ENCODE results near the gene CCN6.
"Not testable (repeated sequence)": the region's sequence is repeated elsewhere in the genome, so short reads cannot be mapped to it uniquely, and the experiment has no call there.

Gene CCN6

GRCh38 chr6:112030206-112030960, 23.5 kb upstream of the CCN6 start:
- no peak for DNase-seq

- no peak for DNase-seq
Measured at GRCh38 chr6:112030961-112031660, 22.8 kb upstream of the CCN6 start.

- DNase-seq = no peak
Measured at GRCh38 chr6:112031960-112032359, 21.9 kb upstream of the CCN6 start.

GRCh38 chr6:112032728-112033127, 21.2 kb upstream of the CCN6 start:
- no peak for DNase-seq

- no peak for DNase-seq
Measured at GRCh38 chr6:112033791-112034615, 19.9 kb upstream of the CCN6 start.

GRCh38 chr6:112034616-112034995, 19.3 kb upstream of the CCN6 start:
- DNase-seq = no peak

DNA sequence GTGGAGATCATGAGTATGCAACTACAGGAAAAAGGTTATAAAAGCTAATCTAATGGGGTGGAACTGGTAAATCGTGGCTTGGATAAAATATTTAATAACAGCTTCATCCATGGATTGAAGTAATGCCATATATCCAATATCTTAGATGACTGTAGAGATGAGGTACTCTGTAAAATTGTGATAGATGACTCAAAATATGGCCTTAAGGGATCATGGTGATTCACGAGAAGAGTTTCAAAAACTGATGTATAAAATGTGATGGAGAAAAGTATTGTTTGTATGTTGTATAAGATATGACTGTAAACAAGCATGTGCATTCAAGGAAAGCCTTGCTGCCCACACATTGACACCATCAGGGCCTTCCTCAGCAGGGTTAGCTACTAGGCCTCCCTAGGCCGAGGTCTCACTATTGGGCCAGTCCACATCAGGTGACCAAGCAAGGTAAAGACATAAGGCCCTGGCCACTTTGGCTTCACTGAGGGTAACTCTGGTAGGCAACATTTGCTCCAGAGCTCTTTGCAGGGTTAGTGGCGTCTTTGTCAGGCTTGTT, 17.7 kb upstream of the CCN6 start:
- no peak for DNase-seq

- DNase-seq = no peak
Measured at GRCh38 chr6:112037783-112038216, 16.1 kb upstream of the CCN6 start.

GRCh38 chr6:112038268-112038667, 15.6 kb upstream of the CCN6 start:
- no peak for DNase-seq

- DNase-seq = no peak
Measured at GRCh38 chr6:112038756-112039430, 15.0 kb upstream of the CCN6 start.

- no peak for DNase-seq
Measured at GRCh38 chr6:112039431-112039770, 14.5 kb upstream of the CCN6 start.

GRCh38 chr6:112040956-112041355, 12.9 kb upstream of the CCN6 start:
- no peak for DNase-seq

DNA sequence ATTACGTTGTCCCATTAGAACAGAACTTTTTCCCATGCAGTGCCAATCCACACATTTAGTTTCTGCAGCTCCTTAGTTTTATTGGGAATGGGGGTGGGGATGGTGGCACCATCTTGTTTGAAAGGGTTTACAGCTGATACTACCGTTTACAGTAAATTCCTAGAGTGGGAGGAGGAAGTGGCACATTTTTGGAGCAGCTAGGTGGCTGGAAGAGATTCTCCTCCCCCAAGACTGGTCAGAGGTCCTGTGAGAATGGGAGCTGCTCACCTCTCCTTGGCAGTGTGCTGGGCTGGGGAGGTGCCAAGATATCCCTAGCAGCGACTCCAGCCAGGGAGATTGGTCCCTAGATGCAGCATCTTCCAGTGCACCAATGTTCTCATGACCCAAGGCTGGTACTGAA, 12.4 kb upstream of the CCN6 start:
- no peak for DNase-seq

DNA sequence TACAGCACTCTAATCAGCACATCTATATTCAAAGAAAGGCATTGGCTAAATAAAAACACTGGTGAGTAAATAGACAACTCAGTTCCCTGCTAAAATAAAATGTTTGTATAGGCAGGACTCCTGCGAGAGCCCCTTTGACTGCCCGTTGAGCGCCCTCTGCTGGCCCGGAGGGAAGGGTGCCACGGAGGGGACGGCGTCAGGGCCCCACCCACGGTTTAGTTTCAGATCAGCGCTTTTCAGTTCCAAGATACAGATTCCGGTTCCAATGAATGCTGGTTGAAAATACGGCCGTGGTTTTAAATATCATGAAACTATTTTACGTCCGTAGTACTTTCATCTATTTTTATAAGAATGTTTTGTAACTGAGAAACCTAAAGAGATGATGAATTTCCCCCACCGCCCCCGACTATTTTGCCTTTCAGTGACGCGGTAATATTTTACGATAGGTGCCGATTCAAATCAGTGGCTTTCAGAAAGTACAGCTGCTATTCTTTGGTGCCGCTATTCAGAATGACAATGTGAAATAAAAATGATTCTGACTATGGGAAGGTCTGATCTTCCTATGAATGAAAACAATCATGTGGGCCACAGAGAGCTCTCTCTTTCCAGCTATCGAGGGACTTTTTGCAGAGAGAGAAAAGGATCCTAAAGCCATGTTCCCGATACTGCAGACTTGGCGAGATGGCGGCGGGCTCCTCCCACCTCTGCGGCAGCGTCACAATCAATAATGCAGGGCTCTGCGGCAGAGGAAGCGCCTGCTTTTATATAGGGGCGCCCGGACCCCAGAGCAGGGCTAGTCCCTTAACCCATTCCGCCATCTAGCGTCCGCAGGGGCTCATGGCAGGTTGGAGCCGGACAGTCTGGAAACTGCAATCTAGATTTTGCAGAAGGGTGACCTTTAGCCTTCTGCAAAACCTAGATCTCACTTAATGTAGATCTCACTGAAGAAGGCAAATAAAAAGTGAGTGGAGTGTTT, 10.6 kb upstream of the CCN6 start:
- DNase-seq = peak; percentile 88

DNA sequence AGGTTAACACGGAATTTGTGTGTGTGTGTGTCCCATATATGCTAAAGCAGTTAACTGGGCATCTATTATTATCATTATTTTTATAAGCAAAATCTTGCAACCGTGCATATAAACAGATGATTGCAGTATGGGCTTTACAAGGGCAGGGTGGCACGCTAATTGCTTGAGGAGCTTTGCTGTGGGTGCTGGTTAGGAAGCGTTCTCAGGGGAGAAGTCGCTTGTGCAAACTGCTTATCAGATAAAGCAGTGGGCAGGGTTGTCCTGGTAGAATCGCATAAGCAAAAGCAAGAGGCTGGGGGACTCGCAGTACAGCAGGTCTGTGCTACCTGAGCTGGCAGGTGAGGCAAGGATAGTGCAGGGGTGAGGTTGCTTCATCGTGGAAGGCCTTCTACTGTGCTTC, 9.7 kb upstream of the CCN6 start:
- DNase-seq = no peak

- no peak for DNase-seq
Measured at GRCh38 chr6:112044856-112045255, 9.0 kb upstream of the CCN6 start.

GRCh38 chr6:112047523-112047922, 6.4 kb upstream of the CCN6 start:
- DNase-seq = not testable (repeated sequence)

- no peak for DNase-seq
Measured at GRCh38 chr6:112049026-112049799, 4.7 kb upstream of the CCN6 start.

DNA sequence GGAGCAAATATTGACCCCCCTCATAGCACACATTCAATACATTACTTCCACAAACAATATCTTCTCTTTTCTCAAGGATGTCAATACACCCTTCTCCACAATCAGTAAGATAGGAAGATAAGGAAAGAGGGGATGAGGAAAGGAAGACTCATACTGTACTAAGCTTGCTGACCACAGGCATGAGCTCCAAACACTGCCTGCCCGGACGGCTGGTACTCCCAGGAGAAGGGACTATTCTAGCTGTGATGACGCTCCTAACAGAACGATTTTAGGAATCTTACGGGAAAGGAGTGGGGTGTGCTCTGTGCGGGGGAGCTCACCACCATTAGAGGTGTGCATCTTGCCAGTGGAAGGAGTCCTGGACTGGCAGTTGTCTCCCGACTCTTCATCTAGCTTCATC, 3.9 kb upstream of the CCN6 start:
- no peak for DNase-seq

DNA sequence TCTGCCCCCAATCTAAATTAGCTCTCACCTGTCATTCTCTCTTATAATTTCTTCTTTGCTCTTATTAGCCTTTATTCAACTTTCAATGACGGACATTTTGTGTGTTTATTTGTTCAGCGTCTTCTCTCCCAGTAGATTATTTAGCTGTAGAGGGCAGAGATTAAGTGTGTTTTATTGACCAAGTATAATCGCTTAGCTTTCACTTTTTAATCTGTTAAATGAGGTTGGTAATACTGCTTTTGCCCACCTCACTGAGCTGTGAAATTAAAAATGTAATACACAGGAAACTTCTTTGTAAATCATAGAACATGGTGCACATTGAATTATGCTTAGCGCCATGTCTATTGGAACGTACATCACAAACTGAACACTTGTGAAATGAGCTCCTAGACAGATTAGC, 3.5 kb upstream of the CCN6 start:
- DNase-seq = no peak

GRCh38 chr6:112051251-112051740, 2.6 kb upstream of the CCN6 start:
- not testable (repeated sequence) for DNase-seq
